ENCODE results near the gene CLCNKB. TPM values are rescaled to one million over a fixed set of nuclear protein-coding genes. Genes with fewer than 3 reads are reported as not detected.

The CLCNKB gene
- total and polyA plus RNA-seq, 2 experiments from 2014 or later, result 1.3 to 1.9 TPM

DNA sequence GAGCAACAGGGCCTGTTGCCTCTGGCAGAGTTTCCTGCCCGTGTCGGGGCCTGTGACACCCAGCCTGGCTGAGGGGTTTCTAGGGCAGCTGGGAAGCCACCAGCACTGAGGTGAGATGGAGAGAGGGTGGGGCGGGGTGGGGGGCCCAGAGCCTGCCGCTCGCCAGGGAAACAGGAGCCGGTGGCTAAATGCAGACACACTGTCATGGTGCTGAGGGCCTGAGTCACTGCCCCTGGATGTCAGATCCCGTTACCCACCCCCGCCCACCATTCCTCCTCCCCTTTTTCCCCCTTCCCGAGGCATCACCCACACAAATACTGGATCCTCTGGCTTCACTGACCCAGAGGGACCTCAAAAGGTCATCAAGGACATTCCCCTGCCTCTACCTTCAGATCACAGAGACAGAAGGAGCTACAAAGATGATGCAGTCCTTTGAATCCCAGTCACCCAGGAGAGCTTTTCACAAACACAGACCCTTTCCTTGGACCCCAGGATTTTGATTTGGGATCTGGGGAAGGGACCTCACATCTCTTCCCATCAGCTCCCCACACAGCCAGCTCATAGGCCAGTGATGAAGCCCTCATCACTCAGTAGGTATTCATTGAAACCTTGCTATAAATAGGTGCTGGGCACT is 23.8 kb upstream of the CLCNKB start:
- Histone ChIP-seq H3K4me1 (ENCODE audit: insufficient read depth) (peaks cover 19% of the 10 kb centered on the region; the same call in 1 of the 2 replicates), H3K9me2 (ENCODE audit: insufficient read depth) (no peaks in the 10 kb centered on the region), H4K20me1 (replicated peaks; ENCODE audit: insufficient read depth) (no peaks in the 10 kb centered on the region), H3K4me2 (no peak overlapping the region), H3K4me3 (no peak overlapping the region), H3K79me2 (replicated peaks; ENCODE audit: insufficient read depth) (no peaks in the 10 kb centered on the region), H3F3A (replicated peaks; ENCODE audit: low read depth) (no peaks in the 10 kb centered on the region), H3K27me3 (ENCODE audit: insufficient read depth) (no peaks in the 10 kb centered on the region), H3K27ac (ENCODE audit: low read depth) (no peak overlapping the region), H3K36me3 (ENCODE audit: insufficient read depth) (no peaks in the 10 kb centered on the region), H2AFZ (no peak overlapping the region)
- H3K27me3 Mint-ChIP-seq (ENCODE audit: insufficient read depth, low read depth, poor library complexity), result peaks cover 29% of the 10 kb centered on the region
- no peak for DNase-seq (ENCODE audit: low spot score)
- ATAC-seq, result no peak
- H3K36me3 Mint-ChIP-seq (ENCODE audit: low read depth), result no peaks in the 10 kb centered on the region
- no peak overlapping the region for H3K4me3 Mint-ChIP-seq
- TF ChIP-seq ETS1 (IDR thresholded peaks at IDR 0.05) (no peak), EZH2 (IDR thresholded peaks at IDR 0.05; ENCODE audit: low read depth, unreplicated experiment) (no peak), EZH2phosphoT487 (IDR thresholded peaks at IDR 0.05; ENCODE audit: unreplicated experiment) (no peak), CREB1 (CRISPR knock-in tag; IDR thresholded peaks at IDR 0.05; ENCODE audit: low read depth) (no peak), POLR2AphosphoS5 (IDR thresholded peaks at IDR 0.05; ENCODE audit: low read depth) (no peak), ZNF331 (CRISPR knock-in tag; IDR thresholded peaks at IDR 0.05; ENCODE audit: low read depth) (no peak), NANOG (IDR thresholded peaks at IDR 0.05; ENCODE audit: borderline replicate concordance) (no peak), JUNB (IDR thresholded peaks at IDR 0.05; ENCODE audit: unreplicated experiment) (no peak), ZNF114 (CRISPR knock-in tag; IDR thresholded peaks at IDR 0.05) (no peak), STAT1 (IDR thresholded peaks at IDR 0.05; ENCODE audit: unreplicated experiment) (no peak), ZNF462 (CRISPR knock-in tag; IDR thresholded peaks at IDR 0.05) (no peak)
- TF ChIP-seq, protein P1, sequence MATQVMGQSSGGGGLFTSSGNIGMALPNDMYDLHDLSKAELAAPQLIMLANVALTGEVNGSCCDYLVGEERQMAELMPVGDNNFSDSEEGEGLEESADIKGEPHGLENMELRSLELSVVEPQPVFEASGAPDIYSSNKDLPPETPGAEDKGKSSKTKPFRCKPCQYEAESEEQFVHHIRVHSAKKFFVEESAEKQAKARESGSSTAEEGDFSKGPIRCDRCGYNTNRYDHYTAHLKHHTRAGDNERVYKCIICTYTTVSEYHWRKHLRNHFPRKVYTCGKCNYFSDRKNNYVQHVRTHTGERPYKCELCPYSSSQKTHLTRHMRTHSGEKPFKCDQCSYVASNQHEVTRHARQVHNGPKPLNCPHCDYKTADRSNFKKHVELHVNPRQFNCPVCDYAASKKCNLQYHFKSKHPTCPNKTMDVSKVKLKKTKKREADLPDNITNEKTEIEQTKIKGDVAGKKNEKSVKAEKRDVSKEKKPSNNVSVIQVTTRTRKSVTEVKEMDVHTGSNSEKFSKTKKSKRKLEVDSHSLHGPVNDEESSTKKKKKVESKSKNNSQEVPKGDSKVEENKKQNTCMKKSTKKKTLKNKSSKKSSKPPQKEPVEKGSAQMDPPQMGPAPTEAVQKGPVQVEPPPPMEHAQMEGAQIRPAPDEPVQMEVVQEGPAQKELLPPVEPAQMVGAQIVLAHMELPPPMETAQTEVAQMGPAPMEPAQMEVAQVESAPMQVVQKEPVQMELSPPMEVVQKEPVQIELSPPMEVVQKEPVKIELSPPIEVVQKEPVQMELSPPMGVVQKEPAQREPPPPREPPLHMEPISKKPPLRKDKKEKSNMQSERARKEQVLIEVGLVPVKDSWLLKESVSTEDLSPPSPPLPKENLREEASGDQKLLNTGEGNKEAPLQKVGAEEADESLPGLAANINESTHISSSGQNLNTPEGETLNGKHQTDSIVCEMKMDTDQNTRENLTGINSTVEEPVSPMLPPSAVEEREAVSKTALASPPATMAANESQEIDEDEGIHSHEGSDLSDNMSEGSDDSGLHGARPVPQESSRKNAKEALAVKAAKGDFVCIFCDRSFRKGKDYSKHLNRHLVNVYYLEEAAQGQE (IDR thresholded peaks at IDR 0.05; ENCODE audit: unreplicated experiment), result no peak
- TF ChIP-seq, protein P2, sequence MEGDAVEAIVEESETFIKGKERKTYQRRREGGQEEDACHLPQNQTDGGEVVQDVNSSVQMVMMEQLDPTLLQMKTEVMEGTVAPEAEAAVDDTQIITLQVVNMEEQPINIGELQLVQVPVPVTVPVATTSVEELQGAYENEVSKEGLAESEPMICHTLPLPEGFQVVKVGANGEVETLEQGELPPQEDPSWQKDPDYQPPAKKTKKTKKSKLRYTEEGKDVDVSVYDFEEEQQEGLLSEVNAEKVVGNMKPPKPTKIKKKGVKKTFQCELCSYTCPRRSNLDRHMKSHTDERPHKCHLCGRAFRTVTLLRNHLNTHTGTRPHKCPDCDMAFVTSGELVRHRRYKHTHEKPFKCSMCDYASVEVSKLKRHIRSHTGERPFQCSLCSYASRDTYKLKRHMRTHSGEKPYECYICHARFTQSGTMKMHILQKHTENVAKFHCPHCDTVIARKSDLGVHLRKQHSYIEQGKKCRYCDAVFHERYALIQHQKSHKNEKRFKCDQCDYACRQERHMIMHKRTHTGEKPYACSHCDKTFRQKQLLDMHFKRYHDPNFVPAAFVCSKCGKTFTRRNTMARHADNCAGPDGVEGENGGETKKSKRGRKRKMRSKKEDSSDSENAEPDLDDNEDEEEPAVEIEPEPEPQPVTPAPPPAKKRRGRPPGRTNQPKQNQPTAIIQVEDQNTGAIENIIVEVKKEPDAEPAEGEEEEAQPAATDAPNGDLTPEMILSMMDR (conservative IDR thresholded peaks at IDR 0.05; ENCODE audit: low read depth in 2 of 2), result no peak
- peaks cover 44% of the 10 kb centered on the region for H3K4me1 Mint-ChIP-seq
- 0 out of 2 replicates have a peak overlapping the region, but pooled peaks have one; percentile 75 for H3K27ac Mint-ChIP-seq
- H3K9me3 Mint-ChIP-seq, result no peaks in the 10 kb centered on the region
